A204.1 (cell line): ENCODE data around the gene HASPIN.

Source experiments
- FAIRE-seq: peaks from 2 replicates; lab custom pipeline; 2012; peaks lifted over from hg19 to GRCh38; lab: Jason Lieb, UNC

The HASPIN gene

GRCh38 chr17:3766779-3767178, 43.1 kb downstream of the HASPIN start:
- FAIRE-seq: no peak

DNA sequence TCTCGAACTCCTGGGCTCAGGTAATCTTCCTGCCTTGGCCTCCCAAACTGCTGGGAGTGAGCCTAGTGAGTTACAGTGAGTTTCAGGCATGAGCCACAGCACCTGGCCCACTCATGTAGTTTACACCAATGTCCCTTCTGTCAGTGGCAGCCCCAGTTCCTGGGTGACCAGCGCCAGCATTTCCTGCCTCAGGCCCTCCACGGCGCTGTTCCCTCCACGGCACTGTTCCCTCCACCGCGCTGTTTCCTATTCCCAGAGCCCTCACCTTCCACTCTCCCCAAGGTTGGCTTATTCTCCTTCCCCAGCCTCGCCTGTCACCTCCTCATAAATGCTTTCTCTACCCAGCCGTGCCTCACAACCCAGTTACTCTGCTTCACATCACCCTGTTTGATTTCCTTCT, 44.6 kb downstream of the HASPIN start:
- no peak for FAIRE-seq

- FAIRE-seq: no peak
These were observed 45.1 kb downstream of the HASPIN start for GRCh38 chr17:3768769-3769168.

DNA sequence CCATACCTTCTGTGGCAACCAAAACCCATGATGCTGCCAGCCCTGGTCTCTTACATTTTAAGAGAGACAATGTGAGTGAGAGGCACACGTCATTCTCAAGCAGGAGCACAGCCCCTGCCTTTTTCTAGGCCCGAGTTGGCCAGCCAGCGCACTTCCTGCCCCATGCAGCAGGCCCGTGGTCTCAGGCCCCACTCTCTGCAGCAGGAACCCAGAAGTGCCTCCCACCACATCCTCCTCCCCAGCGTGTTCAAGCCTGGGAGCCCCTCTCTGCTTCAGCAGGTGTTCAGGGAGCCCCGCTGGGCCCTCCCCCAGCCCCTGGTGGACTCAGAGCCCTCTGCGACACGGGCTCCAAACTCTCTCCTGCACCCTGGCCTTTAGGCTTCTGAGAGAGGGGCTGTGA, 46.8 kb downstream of the HASPIN start:
- no peak for FAIRE-seq

DNA sequence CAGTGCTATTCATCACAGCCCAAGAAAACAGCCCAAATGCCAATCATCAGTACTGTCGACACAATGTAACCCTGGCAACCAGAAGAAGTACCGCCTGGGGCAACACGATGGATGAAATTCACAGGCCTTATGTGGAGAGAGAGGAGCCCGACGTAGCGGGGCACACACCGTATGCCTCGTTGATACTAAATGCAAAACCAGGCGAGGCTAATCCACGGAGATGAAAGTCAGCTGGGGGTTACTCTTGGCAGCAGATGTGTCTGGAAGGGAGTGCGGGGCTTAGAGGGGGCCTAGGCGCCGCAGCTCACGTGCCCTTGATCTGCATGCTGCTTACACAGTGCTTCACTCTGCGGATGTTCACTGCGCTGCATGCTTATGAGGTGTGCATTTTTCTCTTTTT, 47.4 kb downstream of the HASPIN start:
- FAIRE-seq: no peak

GRCh38 chr17:3772764-3773163, 49.1 kb downstream of the HASPIN start:
- no peak for FAIRE-seq

DNA sequence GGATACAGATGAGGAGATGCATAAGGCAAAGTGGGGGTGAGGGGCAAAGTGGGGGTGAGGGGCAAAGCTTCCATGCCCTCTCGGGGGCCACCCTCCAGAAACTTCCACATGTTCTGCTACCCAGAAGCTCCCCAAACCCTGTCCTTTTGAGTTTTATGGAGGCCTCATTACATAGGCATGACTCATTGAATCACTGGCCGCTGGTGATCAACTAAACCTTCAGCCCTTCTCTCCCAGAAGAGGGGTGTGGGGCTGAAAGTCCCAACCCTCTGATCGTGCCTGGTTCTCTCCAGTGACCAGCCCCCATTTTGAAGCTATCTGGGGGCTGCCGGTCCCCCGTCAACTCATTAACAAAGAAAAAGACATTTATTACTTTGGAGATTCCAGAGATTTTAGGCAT, 49.8 kb downstream of the HASPIN start:
- no peak for FAIRE-seq

GRCh38 chr17:3773966-3774365, 50.3 kb downstream of the HASPIN start:
- FAIRE-seq: no peak
